GM19043 (cell line): ENCODE measurements around the gene MGAM2.
"Not testable (repeated sequence)": the region's sequence is repeated elsewhere in the genome, so short reads cannot be mapped to it uniquely, and the experiment has no call there.

Source experiments
- ATAC-seq: cut with Tn5 transposase; IDR thresholded peaks from one replicate; pipeline ENCODE4 v1.9.1; 2021; ENCODE audit warnings: low read depth; ENCODE audit not compliant: unreplicated experiment

Gene MGAM2

DNA sequence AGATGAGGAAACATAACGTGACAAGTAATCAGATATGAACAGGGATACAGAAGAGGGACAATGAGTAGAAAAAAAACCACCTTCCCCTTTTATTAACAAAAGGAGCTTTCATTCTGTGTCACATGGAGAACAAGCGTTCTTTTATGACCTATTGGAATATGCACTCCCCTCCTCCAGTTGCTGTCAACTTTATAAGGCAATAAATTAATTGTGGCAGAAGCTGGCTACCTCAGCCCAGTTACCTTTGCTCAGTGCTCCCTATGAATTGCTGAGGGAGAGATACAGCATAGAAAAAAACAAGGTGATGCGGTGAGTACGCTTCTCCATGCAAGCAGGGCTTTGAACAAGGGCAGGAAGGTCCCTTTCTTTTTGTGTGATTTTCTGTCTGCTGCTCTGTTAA lies at the start of gene MGAM2:
MGAM2 (plus strand) TSS at position 220 of the 400 bp plus-strand sequence. CDS start 5,156 bp downstream, outside the sequence.
- no peak for ATAC-seq

DNA sequence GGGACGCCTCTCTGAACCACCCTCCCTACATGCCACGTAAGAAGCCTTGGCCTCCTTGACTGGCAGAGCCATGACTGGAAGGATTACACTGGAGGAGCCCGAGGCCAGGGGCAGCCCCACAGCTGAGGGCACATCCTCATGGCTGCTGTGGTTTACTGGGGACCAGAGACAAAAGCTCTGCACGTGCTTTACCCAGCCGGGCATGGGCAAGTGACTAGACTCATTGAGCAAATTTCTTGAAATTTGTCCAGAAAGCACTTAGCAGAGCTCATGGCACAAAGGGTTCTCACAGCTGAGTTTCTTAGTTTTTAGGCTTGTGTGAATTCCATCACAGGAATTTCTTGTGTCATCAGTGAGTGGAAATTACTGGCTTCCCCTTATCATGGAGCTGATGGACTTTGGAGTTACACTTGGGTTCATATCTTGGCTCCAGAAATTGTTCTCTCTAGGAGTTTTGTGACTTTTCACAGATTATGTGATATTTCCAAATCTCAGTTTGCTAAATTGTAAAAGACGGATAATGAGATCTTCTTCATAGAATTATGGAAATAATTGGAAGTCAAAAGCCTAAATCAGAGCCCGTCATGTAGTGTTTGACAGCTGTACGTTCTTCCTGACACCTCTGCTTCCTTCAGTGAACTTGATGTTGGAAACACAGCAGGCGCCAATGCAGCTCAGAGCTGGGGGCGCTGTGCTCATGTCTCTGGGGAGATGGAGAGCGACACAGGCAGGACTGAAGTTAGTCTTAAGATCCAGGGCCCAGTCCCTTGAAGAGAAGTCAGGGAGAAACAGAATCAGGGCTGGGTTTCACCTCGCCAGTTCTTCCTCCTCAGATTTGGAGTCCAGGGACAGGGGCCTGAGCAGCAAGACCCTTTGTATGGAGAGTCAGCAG lies 47.7 kb upstream of the MGAM2 start:
- no peak for ATAC-seq

DNA sequence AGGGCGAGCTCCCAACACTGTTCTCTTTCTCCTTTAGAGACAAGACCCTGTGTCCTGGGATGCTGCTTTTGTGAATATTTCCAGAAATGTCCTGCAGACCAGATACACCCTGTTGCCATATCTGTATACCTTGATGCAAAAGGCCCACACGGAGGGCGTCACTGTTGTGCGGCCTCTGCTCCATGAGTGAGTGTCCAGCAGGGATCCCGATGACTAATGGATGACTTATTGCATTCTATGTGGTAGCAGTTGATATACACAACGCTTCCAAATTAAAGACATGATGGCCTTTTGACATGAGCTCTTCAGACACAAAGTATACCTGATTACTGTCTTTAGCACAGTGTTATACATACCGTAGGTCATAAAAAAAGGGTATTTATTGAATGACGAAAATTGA lies 45.0 kb upstream of the MGAM2 start:
- ATAC-seq: no peak

DNA sequence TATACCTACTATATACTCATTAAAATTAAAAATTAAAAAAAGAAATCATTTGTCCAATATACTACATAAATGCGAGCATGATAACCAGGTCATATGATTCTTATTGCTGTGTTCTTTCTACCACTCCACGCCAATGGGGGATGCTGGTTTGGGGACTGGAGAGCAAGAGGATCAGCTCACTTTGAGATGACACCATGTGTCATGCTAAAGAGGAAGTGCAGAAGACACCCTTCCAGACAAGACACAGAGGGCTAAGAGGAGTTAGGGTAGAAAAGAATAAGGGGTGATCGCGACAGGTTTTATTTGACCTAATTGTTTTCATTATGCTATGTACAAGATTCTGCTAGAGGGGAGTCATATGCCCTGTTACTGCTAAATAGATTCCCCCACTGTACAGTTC lies 33.8 kb upstream of the MGAM2 start:
- no peak for ATAC-seq

DNA sequence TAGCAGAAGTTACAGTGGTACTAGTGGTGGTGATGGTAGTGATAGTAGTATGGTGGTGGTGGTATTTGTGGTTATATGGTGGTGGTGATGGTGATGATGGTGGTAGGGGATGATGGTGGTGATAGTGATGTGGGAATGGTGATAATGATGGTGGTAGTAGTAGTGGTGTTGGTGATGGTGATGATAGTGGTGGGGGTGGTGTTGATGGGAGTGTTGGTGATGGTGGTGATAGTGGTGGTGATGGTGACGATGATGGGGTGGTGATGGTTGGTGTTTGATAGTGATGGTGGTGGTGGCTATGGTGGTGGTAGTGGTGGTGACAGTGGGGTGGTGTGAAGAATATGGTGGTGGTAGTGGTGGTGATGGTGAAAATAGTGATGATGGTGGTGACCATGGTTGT lies 27.9 kb upstream of the MGAM2 start:
- no peak for ATAC-seq

DNA sequence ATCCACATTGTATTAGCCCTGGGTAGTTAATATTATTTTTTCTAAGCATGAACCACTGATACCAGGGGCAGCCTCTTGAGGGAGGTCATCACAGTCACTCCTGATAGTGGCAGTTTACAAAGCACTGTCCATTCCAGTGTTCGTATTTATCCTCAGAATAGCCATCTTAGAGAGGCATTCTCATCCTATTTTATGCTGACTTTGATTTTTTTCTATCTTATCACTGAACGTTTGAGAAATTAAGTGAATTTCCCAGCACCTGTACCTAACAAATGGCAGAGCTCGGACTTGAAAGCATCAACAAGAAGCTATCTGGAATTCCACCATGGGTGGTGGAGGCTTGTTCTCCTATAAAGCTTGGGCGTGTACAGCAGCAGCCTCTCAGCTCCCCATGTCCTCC lies 26.1 kb upstream of the MGAM2 start:
- no peak for ATAC-seq

DNA sequence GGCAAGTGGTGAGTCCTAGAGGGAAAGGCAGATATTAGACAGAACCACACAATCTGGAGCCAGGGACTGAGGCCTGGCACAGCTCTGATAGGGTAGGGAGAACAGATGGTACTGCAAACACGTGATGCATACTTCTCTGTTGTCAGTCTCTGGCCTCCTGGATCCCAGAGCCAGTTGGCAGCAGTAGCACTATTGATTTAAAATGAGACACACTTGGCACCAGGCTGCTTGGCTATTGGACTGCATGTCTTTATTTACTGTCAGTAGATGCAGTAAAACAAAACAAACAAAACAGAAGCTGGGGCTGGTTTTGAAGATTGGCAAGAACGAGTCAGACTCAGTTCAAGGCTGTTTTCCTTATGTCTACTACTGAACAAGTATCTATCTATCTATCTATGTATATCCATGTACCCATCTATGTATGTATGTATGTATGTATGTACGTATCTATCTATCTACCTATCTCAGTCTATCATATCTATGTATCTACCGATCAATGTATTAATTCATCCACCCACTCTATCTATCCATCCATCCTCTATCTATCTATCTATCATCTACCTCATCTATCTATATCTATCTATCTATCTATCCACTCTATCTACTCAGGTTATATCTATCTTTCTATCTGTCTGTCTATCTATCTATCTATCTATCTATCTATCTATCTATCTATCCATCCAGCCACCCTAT lies 23.4 kb upstream of the MGAM2 start:
- ATAC-seq: no peak

DNA sequence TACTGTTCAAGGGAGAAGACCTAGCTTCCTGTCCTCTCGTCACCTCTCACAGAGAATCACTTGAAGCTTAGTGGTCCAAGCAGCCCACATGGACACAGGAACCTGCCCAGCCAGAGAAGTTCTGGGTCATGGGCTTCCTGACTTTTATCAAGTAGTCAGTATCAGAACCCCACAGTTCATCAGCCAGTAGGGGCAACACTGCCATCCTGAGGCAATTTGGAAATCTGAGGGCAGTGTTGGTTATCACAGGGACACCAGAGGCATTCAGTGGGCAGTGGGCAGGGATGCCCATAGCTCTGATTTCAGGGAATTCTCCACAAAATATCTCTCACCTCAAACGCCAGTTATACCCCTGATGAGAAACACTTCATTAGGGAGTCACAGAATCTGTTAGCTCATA lies 22.5 kb upstream of the MGAM2 start:
- ATAC-seq: no peak

DNA sequence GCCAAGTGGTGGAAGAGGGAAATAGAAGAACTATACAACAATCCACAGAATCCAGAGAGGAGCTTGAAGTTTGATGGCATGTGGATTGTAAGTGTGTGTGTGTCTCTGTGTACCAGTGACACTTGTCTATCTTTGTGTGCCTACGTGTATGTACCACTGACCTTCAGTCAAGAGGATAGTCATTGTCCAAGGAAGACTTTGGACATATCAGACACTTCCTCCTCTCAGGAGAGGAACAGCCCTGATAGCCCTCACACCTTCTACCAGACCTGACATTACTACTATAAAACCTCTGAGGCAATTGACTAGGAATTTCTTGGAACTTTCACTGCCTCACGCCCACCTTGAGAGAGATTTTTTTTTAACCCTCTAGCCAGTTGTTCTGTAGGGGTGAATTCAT lies 19.6 kb upstream of the MGAM2 start:
- ATAC-seq: no peak

DNA sequence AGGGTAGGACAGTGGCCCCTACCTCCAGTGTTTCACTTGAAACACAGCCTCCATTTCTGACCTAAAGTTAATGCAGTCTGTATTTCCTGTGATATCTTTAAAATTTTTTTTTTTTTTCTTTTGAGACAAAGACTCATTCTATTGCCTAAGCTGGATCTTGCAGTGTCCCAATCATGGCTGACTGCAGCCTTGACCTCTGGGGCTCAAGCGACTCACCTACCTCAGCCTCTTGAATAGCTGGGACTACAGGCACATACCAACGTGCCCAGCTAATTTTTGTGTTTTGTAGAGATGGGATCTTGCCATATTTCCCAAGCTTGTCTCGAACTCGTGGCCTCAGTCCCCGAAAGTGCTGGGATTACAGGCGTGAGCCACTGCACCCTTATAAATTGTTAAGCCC lies 16.7 kb upstream of the MGAM2 start:
- no peak for ATAC-seq

DNA sequence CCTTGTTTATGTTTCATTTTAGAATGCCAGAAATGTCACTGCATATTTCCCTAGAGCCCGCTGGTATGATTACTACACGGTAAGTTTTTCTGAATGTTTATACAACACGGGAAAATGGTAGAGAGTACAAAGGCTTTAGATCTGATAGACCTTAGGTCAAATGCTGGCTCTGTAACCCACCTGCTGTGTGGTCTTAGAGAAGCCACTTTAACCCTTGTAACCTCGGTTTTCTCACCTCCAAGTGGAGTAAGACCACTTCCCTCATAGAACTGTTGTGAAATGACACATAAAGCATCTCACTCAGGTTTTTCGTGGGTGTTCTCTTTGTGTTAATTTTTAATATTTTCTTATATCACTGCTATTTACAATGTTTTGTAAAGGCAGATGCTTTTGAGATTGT lies 13.9 kb upstream of the MGAM2 start:
- ATAC-seq: no peak

DNA sequence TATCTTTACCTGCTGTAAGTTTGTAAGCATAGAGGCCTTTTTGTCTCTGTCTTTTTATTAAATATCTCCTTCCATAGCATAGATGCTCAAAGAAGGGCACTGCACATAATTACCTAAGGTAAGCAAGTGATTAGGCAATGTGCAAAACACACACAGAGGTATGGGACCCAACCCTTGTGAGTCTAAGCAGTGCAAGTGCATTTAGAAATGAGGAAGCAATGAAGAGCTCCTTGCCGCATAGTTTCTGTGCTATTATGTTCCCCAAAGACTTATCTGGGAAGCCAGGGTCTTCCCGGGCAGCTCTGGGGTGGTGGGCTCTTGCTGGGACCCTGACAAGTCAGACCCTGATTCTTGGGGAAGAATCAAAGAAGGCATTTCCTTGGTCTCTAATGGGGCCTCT lies 13.5 kb upstream of the MGAM2 start:
- no peak for ATAC-seq

DNA sequence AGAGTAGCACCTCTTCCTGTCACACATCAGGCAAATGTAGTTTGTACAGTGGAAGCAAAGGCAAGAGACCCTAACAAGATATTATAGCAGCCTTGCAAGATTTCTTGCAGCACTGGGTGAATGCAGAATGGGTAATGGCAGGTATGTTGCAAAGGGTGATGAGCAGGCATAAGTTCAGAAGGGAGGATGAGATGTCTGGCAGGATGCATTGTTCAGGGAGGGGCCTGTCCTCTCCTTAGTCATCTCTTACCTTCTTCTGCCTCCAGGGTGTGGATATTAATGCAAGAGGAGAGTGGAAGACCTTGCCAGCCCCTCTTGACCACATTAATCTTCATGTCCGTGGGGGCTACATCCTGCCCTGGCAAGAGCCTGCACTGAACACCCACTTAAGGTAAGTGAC lies 12.2 kb upstream of the MGAM2 start:
- ATAC-seq: not testable (repeated sequence)

DNA sequence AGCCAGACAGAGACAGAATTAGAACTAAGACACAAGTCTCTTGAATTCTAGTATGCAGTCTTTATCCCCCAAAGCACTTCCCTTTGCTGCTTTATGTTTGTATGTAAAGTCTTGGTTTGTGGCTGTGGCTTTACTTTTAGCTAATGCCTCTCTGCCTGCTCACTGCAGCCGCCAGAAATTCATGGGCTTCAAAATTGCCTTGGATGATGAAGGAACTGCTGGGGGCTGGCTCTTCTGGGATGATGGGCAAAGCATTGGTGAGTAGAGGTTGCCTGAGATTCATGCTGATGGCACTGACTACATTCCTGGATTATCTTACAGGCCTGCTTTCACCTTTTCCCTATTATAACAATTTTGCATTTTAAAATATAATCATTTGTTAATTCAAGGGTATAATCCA lies 10.9 kb upstream of the MGAM2 start:
- no peak for ATAC-seq

DNA sequence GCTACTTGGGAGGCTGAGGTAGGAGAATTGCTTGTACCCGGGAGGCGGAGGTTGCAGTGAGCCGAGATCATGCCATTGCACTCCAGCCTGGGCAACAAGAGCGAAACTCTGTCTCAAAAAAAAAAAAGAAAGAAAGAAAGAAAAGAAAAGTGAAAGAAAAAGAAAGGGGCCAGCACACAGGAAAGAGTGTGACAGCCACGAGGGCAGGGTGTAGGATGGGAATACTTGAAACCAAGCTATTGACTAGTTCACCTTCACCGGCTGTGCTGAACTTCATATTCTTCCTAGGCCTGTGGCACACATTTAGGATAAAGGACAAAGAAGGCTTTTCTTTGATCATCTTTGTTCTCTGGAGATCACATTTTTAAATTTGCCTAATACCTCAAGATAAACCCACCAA lies 9.7 kb upstream of the MGAM2 start:
- ATAC-seq: not testable (repeated sequence)

DNA sequence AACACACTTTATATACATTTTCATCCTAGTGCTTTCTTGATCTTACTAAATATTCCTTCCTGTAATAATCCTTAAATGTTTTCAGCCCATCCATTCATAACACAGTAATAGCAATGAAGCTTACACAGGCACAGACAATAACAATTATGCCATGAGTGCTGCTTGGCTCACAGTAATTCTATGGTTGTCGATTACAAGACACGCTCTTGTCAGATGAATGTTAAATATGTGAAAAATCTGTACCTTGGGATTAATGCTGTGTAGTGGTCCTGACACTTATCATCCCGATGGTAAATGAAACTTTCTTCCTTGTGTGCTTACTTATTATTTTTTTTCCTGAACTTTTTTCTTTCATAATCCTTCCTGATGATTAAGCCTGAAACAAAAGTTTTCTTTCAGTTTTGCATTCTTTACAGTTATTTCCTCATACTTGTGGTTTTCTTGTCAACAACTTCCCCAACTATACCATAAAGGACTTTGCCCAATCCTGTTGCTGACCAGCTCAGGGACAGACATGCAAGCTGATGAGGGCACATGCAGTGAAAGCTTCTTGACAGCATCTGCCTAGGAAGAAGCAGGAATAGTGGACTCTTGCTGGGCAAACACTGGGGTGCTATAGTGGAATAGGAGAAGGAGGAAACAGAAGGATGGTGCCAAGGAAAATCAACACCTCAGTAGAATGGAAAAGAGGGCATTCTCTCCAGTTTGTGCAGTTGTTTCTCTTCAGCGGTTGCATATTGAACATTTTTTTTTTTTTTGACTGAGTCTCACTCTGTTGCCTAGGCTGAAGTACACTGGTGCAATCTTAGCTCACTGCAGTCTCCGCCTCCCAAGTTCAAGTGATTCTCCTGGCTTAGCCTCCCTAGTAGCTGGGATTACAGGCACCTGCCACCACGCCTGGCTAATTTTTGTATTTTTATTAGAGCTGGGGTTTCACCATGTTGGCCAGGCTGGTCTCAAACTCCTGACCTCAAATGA lies 6.7 kb upstream of the MGAM2 start:
- ATAC-seq: no peak

DNA sequence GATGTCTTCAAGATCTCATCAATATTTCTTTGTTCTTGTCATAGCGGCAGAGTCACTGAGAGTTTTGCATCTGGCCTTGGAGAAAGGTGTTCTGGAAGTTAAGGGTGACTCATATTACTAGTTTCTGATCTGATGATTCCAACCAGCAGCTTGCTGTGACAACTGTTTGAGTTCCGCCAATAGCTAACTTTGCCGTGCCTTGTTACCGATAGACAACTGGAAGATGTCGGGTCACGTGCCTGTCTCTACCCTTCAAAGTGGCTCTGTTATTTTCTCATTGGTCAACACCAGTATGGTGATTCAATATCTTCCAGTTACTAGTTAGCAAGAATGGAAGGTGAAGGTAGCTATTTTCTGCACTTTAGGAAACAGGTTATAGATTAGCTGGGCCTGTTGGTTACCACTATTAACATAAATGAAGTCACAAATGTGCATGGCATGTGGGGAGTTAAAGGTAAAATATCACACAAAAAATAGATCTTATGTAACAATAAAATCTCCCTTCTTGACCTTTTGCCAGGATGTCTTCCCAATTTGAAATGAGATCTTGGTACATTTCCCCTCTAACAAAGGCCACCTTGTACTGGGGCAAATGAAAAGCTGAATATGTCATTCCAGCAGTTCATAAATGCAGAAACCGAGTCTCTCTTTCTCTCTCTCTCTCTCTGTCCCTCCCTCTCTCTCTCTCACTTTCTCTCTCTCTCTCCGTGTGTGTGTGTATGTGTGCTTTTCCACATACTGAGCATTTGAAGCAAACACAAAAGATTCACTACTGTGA lies 2.6 kb upstream of the MGAM2 start:
- ATAC-seq: no peak

DNA sequence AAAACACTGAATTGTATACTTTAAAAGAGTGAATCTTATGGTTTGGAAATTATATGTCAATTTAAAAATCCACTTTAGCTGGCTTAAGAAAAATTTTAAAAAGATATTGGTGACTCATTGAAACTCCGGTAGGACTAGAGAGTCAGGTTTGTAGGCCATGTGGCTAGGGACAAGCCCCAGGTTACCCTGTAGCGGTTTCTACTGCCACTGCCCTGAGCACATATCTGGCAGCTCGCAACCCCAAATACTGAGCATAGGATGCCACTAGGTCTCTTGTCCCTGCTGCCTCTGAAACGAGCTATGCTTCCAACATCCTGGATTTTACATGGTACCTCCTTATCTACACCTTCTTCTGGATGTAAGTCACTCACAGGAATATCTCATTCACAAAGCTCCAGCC lies 1.4 kb upstream of the MGAM2 start:
- no peak for ATAC-seq

DNA sequence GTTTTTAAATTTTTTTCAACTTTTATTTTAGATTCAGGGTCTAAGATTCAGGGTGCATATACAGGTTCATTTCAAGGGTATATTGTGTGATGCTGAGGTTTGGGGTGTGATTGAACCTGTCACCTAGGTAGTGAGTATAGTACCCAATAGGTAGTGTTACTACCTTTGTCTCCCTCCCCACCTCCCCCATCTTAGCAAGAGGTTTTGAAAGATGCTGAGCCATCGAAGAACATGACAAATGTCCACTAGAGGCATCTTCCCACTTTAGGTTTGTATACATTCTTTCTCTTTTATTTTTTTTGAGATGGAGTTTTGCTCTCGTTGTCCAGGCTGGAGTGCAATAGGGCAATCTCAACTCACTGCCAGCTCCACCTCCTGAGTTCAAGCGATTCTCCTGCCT lies 880 bp upstream of the MGAM2 start:
- no peak for ATAC-seq

DNA sequence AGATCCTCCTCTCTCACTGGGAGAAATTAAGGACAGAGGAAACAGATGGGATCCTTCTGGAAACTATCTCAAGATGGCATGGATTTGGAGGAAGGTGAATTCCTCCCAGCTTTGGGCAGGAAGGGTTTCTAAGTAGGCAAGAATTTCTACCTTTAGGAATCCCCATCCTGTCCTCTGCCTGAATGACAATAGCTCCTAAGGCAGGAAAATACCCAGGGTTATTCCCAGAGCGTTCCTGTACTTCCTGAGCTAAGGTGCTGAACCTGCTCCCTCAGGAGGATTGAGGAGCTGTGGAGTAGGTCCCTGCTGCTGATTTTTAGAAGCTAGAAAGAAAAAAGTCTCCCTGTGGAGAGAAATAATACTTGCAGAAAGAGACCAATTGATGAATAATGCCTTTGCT lies 568 bp downstream of the MGAM2 start:
- ATAC-seq: no peak
